Renal cortical epithelial cell (primary cell): ENCODE data around the gene OTX1. TPM values are rescaled to one million over a fixed set of nuclear protein-coding genes. Genes with fewer than 3 reads are reported as not detected.
A peak's percentile ranks its signal among the peaks of the same experiment; 100 is the strongest.
"Not testable (repeated sequence)": the region's sequence is repeated elsewhere in the genome, so short reads cannot be mapped to it uniquely, and the experiment has no call there.

Experiments
- DNase-seq: peaks from one replicate; pipeline ENCODE4 v3.0.0-alpha.2; 2011; ENCODE audit warnings: low read depth
- total RNA-seq: library from RNA; depleted of rRNA; stranded (reverse); fragments of >200 nt; gene quantifications from 2 replicates; pipeline ENCODE4 v1.2.3, GENCODE V29; 2014

OTX1 gene
- 0.20 TPM in 1 of 2 replicates, not detected in the other for total RNA-seq

DNA sequence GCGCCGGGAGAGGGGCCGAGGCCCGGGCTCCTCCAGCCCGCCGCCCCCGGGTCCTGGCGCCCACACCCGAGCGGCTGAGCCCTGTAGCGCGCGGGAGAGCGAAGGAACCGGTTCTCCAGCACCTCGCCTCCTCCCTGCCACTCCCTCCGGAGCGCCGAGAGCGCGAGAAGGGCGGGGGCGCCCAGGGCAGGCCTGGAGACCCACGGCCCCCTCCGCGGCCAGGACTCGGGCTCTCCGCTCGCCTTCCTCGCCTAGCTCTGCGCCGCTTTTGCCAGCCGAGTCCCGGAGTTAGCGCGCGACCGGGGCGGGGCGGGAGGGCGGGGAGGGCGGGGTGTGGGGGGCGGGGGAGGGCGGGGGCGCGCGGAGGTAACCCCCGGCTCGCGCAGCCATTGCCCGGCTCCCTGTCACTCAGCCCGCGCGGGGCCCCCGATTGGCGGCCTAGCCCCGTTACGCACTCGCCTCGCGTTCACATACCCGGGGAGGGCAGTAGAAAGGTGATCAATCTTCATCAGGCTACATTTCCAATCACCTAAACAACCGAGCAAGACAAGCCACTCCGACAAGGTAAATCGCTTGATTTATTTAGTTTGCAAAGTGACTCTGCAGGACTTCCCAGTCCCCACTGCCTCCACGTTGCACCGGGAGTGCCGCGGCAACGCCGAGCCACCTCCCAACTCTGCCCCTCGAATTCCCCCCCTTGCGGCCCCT lies at the start of gene OTX1:
OTX1 (plus strand) TSS at position 497 of the 708 bp plus-strand sequence. CDS start 2,161 bp downstream, outside the sequence.
- DNase-seq = no peak

DNA sequence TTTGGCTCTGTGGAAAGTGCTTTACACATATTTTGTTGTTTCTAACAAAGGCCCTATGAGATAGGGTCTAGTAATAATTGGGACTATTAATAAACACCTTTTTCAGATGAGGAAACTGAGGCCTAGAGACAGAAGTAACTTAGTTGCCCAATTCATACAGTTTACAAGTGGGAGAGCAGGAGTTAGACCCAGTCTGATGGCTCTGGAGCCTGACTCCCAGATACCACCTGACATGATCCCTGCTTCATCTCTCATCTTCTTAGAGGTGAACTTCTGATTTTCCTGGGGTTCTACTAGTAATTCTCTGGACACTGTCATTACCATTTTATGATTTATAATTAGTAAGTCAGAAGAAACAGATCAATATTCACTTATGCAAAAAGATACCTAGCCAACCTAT lies 49.1 kb upstream of the OTX1 start:
- DNase-seq = no peak

DNA sequence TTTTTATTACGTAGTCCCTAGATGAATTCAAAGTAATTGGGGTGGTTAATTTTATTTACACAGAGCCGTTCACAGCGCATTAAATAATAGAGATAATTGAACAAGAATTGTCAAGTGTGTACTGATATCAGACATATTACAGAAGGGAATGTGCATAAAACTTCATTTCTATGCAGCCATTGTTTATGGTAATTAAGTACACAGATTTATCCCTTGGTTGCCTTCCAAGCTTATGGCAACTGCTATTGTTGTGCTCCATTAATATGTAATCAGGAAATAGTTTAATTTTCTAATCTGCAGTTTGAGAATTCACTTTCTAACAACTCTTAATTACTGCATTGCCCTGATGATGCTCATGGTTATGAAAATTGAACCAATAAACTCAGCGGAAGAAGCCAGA lies 47.3 kb upstream of the OTX1 start:
- DNase-seq = no peak

DNA sequence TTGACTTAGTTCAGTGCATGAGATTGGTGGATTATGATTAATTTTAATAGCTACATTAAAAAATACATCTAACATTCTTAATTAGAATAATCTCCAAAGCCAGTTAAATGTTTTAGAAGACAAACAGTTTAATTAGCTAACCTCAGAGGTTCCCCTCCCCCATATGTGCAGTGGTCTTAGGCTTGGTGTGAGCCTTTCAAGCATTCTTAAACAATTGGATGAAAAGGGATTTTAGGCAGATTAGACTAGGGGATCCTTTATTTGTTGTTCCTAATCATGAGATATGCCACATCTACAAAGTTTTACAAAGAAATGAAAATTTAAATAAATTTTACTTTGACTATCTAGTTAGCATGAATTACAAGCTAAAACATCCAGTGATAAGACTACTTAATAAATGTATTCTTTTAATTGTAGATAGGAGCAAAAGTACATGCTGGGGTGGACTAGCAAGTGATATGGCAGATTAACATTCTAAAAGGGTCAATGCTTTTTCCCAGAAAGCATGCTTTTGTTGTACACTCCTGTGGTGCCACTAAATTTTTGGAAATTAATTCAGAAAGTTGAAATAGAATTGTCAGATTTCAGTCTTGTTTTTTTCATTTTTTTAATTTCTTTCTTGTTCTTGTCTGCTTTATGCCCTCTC lies 42.7 kb upstream of the OTX1 start:
- DNase-seq = no peak

DNA sequence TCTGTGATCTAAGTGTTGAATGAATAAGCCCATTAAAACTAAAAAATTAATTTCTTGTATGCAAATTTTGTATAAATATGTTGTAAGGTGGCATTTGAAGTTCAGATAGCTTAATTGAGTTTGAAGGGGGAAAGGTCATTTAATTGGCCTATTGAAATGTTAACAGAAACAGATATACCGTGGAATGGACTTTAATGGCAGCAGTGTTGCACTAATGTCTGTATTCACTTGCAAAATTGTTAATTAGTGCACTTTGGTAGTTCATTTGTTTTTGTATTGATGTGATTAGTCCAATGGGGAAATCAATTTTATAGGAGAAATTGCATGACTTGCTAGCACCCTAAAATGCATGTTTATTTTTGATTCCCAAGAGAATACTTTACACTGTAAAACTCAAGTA lies 41.8 kb upstream of the OTX1 start:
- DNase-seq = no peak

DNA sequence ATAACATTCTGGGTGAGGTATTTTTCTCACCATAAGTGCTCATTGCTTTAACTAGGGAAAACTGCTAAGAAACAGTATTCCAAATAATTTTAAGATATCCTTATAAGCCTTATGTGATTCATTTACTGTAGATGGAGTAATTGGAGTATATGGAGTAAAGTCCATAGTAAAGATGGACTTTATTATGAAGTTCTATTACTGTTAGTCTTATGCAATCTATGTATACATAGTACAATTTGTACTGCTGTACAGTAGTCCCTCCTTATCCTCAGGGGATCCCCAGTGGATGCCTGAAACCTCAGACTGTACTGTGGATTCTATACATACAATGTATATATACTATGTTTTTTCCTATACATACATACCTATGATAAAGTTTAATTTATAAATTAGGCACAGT lies 41.1 kb upstream of the OTX1 start:
- no peak for DNase-seq

DNA sequence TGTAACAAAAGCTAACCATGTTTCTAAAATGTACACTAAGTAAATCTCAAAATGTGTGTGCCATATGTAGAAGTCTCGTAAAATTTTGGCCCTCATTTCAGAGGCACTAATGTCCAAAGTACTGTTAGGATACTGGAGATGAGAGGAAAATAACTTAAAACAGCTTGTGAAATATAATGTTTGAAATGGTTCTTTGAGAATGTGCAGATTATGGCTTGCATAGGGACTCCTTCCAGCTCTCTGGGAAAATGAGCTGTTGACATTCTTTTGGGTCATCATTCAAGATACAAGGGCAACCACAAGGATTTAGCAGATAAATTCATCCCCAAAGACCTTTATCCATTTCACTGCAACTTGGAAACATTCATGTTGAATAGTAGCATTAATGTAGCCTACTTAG lies 38.1 kb upstream of the OTX1 start:
- no peak for DNase-seq

DNA sequence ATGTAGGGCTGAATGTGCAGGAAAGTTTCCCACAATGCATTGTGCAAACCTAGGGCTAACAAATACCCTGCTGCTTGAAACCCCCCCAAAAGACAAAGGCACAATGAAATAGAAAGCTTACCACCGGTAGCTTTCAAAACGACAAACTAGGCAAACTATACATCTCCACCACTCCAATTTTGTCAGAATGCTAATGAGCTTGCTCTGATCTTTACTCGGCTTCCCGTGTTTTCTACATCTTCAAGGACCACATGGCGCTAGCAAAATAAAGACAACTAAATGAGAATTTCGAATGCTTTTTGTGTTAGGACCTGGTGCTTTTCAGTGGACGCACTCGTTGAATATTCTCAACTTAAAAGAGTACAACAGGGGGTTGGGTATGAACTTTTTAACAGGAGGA lies 37.2 kb upstream of the OTX1 start:
- DNase-seq = no peak

DNA sequence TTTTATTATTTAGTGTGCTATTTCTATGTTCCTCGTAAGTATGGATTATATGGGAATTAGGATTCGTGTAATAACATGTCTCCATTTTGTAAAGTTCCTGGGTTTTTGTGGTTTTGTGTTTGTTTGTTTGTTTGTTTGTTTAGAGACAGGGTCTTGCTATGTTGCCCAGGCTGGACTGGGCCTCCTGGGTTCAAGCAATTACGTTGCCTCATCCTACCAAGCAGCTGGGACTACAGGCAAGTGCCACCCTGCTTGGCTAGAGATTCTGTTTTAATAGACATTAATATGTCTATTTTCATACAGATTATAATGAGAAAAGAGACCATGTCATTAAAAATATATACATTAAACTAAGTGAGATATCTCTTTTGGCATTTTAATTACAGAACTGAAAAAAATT lies 35.2 kb upstream of the OTX1 start:
- DNase-seq = no peak

DNA sequence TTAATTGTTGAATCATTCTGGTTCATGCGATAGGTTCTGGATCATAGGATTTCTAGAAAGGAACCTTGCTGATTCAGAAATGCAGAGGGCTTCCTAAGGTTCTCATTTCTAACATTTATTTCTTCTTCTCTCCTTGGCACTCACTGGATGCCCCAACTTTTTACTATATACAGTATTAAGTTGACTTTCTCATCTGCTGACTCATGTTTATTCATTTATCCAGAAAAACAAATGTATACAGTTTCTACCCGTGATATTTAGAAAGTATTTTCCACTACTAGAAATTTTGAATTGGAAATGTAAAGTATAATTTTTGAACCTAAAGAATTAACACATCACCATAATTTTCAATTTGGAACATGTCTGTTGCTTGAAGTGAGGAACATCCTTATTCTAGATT lies 32.2 kb upstream of the OTX1 start:
- DNase-seq = no peak

DNA sequence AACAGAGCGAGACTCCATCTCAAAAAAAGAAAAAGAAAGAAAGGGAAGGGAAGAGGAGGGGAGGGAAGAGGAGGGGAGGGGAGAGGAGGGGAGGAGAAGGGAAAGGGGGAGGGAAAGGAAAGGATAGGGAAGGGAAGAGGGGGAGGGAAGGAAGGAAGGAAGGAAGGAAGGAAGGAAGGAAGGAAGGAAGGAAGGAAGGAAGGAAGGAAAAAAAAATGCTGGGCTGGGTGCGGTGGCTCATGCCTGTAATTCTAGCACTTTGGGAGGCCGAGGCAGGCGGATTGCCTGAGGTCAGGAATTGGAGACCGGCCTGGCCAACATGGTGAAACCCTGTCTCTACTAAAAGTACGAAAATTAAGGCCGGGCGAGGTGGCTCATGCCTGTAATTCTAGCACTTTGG lies 30.9 kb upstream of the OTX1 start:
- not testable (repeated sequence) for DNase-seq

DNA sequence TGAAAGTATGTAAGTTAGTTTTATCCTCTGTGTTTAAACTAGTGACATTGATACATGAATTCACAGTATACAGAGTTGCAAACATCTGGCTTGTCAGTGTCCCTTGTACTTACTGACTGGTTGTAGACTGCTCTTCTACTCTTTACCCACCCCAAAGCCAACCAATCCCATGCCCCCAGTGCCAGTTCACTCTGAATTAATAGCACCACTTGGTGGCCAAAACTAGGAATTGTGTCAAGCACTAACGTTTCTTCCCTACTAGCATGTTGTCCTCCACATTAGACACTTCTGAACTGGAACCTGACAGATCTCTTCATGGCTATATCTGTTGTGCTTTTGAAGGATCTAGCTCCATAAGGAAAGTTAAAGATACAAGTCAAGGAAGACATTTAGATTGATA lies 27.2 kb upstream of the OTX1 start:
- DNase-seq = peak; percentile 26

DNA sequence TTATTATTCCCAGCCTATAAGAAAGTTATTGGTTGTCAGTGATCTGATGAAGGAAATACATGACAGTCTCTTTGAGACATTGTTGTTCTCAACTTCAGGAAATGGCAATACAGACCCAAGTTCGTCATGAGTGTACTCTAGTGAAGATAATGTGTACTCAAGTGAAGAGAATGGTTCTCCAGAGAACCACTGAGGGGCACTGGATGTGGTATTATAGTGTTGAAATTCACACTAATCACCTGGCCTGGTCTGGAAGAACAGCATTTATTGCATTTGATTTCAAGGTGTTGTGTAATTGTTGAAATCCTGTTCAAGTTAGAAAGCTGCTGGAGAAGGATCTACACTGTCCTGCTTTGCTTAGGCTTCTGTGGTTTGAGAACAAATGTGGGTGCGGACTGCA lies 23.4 kb upstream of the OTX1 start:
- no peak for DNase-seq

DNA sequence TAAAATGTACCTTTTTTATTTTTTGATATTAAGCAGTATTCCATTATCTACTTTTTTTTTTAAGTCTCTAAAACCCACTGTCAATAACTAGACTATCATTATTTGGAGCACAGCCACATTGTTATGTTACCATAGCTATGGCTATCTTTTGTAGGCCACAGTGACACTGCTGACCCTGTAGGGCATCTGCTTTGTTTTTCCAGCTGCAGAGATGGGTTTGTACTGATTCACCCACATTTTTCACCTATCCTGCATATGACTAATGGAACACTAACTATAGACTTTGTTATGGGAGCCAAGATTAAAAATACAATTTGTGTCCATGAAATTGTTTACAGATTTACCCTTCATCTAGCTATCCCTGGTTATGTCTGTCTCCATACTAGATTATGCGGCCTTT lies 21.6 kb upstream of the OTX1 start:
- no peak for DNase-seq

DNA sequence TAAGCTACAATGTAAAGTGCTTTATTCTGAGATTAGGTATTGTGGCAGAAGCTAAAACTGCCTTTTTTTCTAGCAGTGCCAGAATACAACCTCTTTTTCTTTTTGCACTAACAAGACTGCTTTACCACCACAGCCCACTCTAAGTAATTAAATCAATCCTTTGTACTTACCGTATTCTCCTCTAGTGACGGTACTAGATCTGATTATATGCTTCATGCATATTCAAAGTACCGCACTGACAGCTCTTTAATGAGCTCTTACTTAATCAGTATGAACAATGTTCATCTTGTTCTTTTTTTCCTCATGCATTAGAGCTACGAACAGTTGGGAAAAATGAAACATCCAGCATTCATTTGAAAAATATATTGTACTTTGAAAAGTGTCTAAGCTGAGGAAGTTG lies 16.1 kb upstream of the OTX1 start:
- no peak for DNase-seq

DNA sequence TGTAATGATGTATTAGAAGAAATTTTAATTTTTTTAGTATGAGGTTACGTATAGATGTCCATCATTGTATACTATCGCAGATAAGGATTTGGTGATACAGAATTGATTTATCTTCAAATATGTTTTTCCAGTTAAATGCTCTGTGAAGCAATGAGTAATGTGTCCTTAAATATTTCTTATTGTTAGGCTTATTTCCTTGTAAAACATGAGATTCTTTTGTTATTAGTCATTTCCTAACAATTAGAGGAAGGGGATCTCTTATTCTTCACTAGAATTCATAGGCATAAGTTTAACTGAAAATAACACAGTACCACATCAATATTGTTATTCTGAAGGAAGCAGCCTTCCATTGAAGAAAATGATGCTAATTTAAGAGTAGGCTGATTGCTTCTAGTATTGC lies 15.5 kb upstream of the OTX1 start:
- no peak for DNase-seq

DNA sequence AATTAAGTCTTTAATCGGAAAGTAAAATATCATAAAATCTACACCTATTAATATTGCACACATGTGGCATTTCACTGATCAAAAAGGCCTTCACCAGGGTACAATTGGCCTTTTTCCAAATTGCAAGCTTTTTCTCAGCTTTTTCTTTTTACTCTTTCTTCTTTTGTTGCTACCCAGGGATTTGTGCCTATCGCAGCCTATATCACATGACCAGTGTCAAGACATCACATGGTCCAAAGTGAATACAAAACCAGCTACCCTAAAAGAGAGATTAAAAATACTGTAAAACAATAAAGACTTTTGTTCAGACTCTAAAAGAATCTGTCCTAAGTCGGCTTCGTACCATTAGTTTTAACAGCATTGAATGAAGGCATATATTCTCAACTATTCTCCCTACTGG lies 15.0 kb upstream of the OTX1 start:
- no peak for DNase-seq

DNA sequence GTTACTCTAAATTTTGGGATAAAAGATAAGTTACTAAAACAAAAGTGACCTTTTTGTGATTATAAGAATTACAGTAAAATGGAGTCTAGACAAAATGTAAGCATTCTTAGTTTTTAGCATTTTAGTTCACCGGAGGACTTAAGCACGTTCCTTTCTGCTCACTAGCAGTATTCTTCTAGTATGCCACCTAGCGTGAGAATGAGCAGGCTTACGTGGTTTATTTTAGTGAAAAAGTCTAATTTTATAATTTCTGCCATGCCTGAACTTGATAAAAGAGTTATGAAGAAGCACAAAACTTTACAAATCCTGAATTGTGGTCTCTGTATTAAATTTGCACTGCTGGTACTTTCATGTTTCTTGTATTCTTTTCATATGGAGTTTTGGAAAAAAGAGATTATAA lies 12.6 kb upstream of the OTX1 start:
- DNase-seq = no peak

DNA sequence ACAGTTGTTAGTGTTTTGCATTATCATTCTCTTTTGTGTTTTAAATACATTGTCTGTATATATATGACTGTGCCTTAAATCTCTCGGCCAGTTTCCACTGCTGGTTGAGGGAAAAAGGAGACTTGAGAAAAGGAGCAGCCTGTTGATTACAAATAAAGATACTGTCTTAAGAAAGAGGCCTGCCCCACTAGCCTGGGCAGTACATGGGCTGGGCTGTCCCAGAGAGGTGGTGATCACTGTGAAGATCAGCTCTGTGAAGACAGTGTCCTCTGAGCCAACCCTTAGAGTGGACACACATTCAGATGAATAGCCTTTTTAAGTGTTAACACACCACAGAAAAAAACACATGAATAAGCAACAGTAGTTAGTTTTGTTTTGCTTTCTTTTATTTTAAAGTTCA lies 10.0 kb upstream of the OTX1 start:
- no peak for DNase-seq

DNA sequence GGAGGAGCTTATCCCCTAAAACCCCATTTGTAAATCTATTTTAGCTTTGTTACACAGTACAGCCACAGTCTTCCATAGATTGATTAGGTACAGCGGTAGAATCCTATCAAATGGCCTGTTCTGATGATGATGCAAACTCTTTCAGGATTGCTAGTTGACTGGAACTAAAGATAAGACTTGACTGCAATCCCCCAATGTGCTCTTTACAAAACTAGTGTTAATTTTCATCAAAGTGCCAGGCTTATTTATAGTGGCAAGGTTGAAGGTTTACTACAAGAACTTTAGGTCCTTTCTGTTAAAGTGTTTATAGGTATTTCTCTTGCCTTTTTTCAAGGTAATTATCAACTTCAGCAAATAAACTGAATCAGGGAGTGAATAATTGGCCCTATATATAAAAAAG lies 9.0 kb upstream of the OTX1 start:
- no peak for DNase-seq

DNA sequence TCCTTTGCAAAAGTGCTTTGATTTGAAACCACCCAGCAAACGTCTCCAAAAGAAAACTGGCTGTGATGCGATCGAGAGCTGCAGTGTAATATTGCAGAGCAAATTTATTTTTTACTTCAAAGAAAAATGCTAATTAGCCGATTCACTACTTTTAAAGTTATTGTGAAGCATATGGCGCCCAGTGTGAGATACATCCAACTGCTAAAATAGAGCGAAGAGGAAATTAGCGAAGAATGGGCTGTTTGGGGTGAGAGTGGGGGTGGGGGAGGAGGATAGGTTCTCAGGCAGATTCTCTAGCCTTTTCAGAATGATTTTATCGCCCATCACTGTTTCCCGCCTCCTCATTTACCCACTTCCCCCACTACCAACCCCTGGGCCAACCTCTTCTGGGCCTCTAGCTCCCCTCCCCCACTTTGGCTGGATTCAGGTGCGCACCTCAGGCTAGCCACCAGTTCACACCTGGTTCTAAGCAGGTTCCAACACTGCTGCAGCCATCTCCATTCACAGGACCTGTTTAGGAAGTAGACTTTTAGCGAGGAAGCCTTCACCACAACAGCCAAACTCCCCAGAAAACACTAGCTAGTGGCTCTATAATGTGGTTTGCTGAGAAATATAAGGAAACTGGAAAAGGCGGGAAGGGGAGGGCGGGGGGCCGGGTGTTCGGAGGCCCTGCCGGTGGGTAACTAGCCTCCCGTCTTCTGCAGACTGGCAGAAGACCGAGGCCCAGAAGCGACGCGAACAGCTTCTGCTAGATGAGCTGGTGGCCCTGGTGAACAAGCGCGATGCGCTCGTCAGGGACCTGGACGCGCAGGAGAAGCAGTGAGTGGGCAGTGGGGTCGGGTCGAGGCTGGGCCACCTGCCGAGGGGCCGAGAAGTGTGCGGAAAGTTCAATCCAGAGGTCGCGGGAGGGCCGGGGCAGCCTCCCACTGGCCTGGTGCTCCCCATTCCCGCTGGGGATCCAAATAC lies 6.0 kb upstream of the OTX1 start:
- DNase-seq = no peak

DNA sequence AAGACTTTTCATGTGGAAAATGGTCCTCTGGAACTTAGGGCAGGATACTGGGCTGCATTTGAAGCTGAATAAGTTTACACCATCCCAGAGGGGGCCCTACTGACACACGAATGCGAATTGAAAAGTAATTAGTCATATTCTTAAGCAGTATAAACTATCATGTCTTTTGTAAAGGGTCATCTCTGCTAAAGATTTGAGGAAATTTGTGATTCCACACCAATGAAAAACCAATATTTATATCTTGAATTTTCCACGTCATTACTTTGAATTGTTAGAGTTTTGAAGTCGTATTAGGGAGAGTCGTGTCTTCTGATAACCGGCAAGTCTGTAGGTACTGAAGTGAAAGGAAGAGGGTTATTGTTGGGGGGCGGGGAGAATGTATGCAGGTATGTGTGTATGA lies 4.1 kb upstream of the OTX1 start:
- no peak for DNase-seq

DNA sequence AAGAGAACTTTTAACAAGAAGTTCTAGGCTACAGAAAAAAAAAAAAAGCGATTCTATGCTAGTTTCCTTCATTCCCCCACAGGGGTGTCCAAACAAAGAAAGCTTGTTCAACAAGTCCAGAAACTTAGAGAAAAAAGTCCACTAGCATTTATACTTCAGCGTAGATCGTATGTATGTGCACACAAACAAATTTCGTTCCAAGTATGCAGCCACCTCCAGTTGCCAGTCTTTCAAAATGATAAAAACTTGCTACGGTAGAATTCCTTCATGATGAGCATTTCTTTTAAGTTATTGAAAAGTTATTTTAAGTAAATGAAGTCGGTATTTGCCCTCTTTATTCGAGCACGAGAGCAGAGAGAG lies 3.7 kb upstream of the OTX1 start:
- DNase-seq = no peak
